ENCODE measurements around the gene RBM33.

DNA sequence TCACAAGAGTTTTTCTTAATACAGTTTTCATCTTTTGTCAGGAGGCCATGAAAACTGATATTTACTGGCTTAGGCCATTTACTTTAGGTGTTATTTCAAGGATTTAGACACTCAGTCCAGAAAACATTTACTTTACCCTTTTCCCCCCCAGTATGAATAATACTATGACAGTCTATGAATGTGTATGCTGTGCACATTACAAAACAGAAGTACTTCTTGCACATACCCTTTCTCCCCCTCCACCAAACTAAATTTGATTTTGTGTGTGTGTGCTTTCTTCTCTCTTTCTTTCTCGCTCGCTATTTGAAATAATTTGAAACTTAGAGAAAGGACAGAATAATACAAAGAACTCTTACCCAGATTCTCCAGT lies 41.3 kb downstream of the RBM33 start:
- TF ChIP-seq SMC3 (IDR thresholded peaks at IDR 0.05; ENCODE audit: low read depth, low read length): no peak
- TF ChIP-seq, protein P1, sequence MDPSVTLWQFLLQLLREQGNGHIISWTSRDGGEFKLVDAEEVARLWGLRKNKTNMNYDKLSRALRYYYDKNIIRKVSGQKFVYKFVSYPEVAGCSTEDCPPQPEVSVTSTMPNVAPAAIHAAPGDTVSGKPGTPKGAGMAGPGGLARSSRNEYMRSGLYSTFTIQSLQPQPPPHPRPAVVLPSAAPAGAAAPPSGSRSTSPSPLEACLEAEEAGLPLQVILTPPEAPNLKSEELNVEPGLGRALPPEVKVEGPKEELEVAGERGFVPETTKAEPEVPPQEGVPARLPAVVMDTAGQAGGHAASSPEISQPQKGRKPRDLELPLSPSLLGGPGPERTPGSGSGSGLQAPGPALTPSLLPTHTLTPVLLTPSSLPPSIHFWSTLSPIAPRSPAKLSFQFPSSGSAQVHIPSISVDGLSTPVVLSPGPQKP (IDR thresholded peaks at IDR 0.05; ENCODE audit: borderline replicate concordance, low read depth, low read length): no peak
- TF ChIP-seq POLR2A (IDR thresholded peaks at IDR 0.05; ENCODE audit: low read depth, low read length): no peak
- TF ChIP-seq CTCF (conservative IDR thresholded peaks at IDR 0.05; ENCODE audit: low read depth, low read length): no peak
- TF ChIP-seq RCOR1 (IDR thresholded peaks at IDR 0.05; ENCODE audit: insufficient replicate concordance, low read length): no peak
- TF ChIP-seq, protein P2, sequence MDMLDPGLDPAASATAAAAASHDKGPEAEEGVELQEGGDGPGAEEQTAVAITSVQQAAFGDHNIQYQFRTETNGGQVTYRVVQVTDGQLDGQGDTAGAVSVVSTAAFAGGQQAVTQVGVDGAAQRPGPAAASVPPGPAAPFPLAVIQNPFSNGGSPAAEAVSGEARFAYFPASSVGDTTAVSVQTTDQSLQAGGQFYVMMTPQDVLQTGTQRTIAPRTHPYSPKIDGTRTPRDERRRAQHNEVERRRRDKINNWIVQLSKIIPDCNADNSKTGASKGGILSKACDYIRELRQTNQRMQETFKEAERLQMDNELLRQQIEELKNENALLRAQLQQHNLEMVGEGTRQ (IDR thresholded peaks at IDR 0.05; ENCODE audit: low read depth, low read length): no peak
- no peak for TF ChIP-seq BHLHE40 (IDR thresholded peaks at IDR 0.05; ENCODE audit: low read depth, low read length)
- no peak for TF ChIP-seq RAD21 (IDR thresholded peaks at IDR 0.05; ENCODE audit: low read length)
- TF ChIP-seq MAZ (IDR thresholded peaks at IDR 0.05; ENCODE audit: borderline replicate concordance, low read depth, low read length): no peak
- no peak for TF ChIP-seq MAFK (IDR thresholded peaks at IDR 0.05; ENCODE audit: low read depth, low read length)
- TF ChIP-seq NFE2L2 (IDR thresholded peaks at IDR 0.05; ENCODE audit: low read depth, low read length): no peak
